ENCODE data around the gene HOXA5. TPM values are rescaled to one million over a fixed set of nuclear protein-coding genes. Genes with fewer than 3 reads are reported as not detected.
A peak's percentile ranks its signal among the peaks of the same experiment; 100 is the strongest.

HOXA5 gene
- total RNA-seq, 4 donors from 2014 or later = 10.7 to 61.0 (median 18.9) TPM

GRCh38 chr7:27172315-27172774 is 28.9 kb upstream of the HOXA5 start:
- H3K4me1 ChIP-seq = no peaks in the 10 kb centered on the region
- no peaks in the 10 kb centered on the region for H3K36me3 ChIP-seq
- intact Hi-C loops (cut with DNase I; ENCODE audit: low total_unique reads) = no loop called here
- peak overlapping the region; percentile 58 to 66 for H3K4me3 ChIP-seq
- TF ChIP-seq POLR2A (IDR thresholded peaks at IDR 0.05) (no peak), CTCF (IDR thresholded peaks at IDR 0.05) (no peak)
- H3K27me3 ChIP-seq = no peaks in the 10 kb centered on the region
- peak overlapping the region; percentile 94 to 96 for H3K27ac ChIP-seq
- no peaks in the 10 kb centered on the region for H3K9me3 ChIP-seq
- no peak for DNase-seq

DNA sequence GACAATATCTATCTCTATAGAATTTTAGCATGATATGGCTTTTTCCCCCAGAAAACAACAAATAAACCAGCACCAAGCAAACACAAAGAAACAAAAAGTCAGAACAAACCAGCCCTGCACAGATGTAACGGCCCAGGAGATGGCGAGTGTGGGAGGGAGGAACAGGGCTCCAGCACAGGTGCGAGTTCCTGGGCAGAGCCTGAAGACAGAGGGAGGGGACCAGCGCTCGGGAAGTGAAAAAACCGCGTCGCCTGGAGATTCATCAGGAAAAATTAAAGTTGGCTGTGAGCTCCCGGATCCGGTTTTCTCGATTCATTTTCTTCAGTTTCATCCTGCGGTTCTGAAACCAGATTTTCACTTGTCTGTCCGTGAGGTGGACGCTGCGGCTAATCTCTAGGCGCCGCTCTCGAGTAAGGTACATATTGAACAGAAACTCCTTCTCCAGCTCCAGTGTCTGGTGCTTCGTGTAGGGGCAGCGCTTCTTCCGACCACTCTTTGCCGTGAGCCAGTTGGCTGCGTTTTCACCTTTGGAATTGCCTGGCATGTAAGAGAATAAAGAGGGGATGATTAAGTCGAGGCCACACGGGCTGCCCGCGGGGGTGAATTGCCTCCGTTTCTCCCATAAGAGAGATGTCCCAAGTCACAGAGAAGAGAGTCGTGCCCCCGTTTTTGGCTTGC is 28.3 kb upstream of the HOXA5 start:
- intact Hi-C loops (cut with DNase I; ENCODE audit: low total_unique reads) = no loop called here
- H3K36me3 ChIP-seq = no peaks in the 10 kb centered on the region
- peak; percentile 27 to 35 for DNase-seq
- H3K4me3 ChIP-seq = peak overlapping the region; percentile 58 to 66
- no peaks in the 10 kb centered on the region for H3K9me3 ChIP-seq
- H3K4me1 ChIP-seq = no peaks in the 10 kb centered on the region
- H3K27ac ChIP-seq = peak overlapping the region; percentile 94 to 96
- TF ChIP-seq CTCF (IDR thresholded peaks at IDR 0.05) (no peak), POLR2A (IDR thresholded peaks at IDR 0.05) (no peak)
- H3K27me3 ChIP-seq = no peaks in the 10 kb centered on the region

- TF ChIP-seq POLR2A (IDR thresholded peaks at IDR 0.05) = no peak
- no peak for TF ChIP-seq CTCF (IDR thresholded peaks at IDR 0.05)
- H3K4me1 ChIP-seq = no peaks in the 10 kb centered on the region
- H3K36me3 ChIP-seq = no peaks in the 10 kb centered on the region
- peak overlapping the region; percentile 58 to 66 for H3K4me3 ChIP-seq
- H3K9me3 ChIP-seq = no peaks in the 10 kb centered on the region
- DNase-seq = peak; percentile 30 to 31
- peak overlapping the region; percentile 94 to 96 for H3K27ac ChIP-seq
- intact Hi-C loops (cut with DNase I; ENCODE audit: low total_unique reads) = no loop called here
- no peaks in the 10 kb centered on the region for H3K27me3 ChIP-seq
Observed at GRCh38 chr7:27171325-27171636, 27.8 kb upstream of the HOXA5 start.

DNA sequence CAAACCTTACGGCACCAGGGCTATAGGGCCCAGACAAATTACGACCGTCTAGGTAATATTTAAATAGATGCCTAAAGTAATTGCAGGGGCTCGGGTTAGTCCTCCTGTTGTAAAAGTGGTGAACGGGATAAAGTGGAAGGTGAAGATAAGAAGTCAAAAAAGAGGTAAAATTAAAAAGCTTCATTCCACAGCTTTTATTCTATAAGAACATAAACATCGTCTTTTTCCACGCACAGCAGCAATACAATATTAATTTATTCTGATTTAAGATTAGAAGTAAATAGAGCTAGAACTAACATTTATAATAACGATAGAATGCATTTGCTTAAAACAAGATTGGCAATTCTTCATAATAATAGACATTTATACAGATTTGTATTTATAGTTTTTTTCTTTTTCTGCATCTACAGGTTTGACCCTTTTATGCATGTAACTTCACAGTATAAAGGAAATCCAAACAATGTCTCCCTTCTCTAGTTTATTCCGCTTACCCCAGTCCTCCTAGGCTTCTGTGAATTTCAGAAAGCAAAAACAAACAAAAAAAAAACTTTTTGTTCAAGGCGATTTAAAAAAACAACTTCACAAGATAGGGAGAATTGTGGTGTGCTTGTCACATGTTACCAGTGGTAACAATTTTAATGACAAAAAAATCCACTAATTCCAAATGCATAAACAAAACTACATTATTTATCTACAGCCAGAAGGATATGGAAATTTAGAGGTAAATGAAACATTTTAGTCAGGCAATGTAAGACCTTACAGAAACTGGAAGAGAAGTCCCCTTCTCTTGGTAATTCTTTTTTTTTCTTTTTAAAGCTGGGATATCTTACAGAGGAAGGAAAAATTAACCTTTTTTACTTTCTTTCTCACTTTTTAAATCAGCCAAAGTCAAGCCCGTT is 27.2 kb upstream of the HOXA5 start:
- H3K27ac ChIP-seq = peak overlapping the region; percentile 94 to 96
- H3K4me3 ChIP-seq = peak overlapping the region; percentile 58 to 66

More for the DNA sequence above, 27.2 kb upstream of the HOXA5 start:
- Histone ChIP-seq H3K4me1 (no peaks in the 10 kb centered on the region), H3K27me3 (no peaks in the 10 kb centered on the region), H3K9me3 (no peaks in the 10 kb centered on the region), H3K36me3 (no peaks in the 10 kb centered on the region)
- intact Hi-C loops (cut with DNase I; ENCODE audit: low total_unique reads) = no loop called here
- no peak for TF ChIP-seq POLR2A (IDR thresholded peaks at IDR 0.05)
- TF ChIP-seq CTCF (IDR thresholded peaks at IDR 0.05) = no peak
- DNase-seq = no peak
